DOHH2 (cell line): ENCODE measurements around the gene S100A8.

Experiments
- EZH2phosphoT487 ChIP-seq: fragments of 200-600 bp; sonication (generic); IDR thresholded peaks from 2 replicates; pipeline ENCODE4 v1.6.1; 2017; ENCODE audit warnings: borderline replicate concordance, mild to moderate bottlenecking, antibody characterized with exemption, low read length, moderate library complexity, mixed read lengths
- TF ChIP-seq, protein P1 (sequence below): fragments of 200-600 bp; sonication (generic); IDR thresholded peaks from one replicate; pipeline ENCODE4 v1.5.1; 2014; ENCODE audit warnings: antibody characterized with exemption, mild to moderate bottlenecking, low read depth, low read length; ENCODE audit not compliant: poor library complexity, severe bottlenecking

DNA sequence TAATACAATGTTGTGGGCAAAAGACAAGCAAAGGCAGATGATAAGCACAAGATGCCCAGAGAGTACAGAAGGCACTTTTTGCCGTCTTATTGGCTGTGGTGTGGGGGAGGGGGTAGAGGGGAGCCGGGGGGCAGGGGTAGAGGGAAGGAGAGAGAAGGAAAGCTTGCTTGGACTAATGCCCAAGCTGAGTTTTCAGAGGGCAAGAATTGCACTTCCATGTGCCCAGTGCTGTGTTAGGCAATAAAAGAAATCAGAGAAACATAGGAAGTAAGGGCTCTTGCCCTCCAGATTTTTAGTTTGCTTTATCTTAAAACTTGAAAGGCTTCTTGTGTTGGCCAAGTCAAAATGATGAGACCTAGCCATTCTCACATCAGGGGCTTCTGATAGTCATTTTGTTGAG, 23.8 kb downstream of the S100A8 start:
- TF ChIP-seq, protein P1, sequence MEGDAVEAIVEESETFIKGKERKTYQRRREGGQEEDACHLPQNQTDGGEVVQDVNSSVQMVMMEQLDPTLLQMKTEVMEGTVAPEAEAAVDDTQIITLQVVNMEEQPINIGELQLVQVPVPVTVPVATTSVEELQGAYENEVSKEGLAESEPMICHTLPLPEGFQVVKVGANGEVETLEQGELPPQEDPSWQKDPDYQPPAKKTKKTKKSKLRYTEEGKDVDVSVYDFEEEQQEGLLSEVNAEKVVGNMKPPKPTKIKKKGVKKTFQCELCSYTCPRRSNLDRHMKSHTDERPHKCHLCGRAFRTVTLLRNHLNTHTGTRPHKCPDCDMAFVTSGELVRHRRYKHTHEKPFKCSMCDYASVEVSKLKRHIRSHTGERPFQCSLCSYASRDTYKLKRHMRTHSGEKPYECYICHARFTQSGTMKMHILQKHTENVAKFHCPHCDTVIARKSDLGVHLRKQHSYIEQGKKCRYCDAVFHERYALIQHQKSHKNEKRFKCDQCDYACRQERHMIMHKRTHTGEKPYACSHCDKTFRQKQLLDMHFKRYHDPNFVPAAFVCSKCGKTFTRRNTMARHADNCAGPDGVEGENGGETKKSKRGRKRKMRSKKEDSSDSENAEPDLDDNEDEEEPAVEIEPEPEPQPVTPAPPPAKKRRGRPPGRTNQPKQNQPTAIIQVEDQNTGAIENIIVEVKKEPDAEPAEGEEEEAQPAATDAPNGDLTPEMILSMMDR: no peak
- no peak for TF ChIP-seq EZH2phosphoT487
